HG03139 (cell line): ENCODE measurements around the gene ABCA3.

Source experiments
- ATAC-seq: cut with Tn5 transposase; IDR thresholded peaks from one replicate; pipeline ENCODE4 v1.9.1; 2021; ENCODE audit not compliant: unreplicated experiment

Gene ABCA3

DNA sequence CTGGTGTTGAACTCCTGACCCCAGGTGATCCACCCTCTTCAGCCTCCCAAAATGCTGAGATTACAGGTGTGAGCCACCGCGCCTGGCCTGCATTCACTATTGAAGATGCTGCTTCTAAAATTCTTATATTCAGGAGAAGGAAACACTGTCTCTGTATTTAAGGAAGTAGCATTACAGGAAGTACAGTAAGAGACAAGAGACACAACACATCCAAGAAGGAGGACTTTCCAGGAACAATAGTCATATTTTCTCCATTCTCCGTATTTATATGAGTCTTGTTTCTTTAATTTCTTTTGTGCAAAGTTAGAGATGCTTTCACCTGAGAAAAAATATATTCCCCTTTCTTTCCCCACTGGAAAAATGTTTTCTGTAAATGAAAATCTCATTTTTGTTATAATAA is 18.3 kb upstream of the ABCA3 start:
- ATAC-seq: no peak

DNA sequence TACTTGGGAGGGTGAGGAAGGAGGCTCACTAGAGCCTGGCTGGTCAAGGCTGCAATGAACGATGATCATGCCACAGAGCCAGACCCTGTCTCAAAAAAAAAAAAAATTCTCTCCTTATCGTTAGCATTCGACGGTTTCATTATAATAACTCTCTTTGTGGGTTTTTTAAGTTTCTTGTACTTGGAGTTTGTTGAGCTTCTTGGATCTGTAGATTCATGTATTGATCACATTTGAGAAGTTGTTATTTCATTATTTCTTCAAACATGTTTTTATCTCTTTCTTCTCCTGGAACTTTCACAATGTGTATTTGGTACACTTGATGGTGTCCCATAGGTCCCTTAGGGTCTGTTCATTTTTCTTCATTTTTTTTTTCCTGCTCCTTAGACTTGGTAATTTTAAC is 16.8 kb upstream of the ABCA3 start:
- ATAC-seq: no peak

DNA sequence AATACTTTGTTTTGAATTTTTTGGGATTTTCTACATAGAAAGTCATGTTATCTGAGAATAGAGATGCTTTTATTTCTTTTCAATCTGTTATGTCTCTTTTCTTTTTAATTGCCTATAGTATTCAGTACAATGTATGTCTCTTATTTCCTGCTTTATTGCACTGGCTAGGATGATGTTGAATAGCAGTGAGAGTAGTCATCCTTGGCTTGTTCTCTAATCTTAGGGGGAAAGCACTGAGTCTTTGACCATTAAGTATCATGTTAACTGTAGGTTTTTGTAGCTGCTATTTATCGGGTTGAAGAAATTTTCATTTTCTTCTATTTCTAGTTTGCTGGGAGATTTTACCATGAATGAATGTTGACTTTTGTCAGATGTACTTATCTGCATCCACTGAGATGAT is 10.0 kb upstream of the ABCA3 start:
- ATAC-seq: no peak

DNA sequence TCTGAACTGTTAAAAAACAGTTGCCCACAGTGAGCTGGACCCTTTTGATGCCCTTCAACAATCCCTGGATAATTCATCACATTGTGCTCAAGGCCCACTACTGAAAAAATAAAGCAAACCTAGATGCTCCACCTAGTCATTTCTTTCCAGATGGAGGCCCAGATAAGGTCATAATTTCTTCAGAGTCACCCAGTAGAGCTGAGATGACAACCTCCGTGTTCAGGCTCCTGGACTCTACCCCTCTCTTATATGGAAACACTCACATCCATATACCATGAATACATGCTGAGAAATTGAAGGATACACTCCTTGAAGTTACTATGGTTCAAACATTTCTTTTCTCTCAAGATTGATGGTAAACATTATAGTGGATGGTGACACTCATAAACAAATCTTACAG is 2.7 kb upstream of the ABCA3 start:
- ATAC-seq: no peak

DNA sequence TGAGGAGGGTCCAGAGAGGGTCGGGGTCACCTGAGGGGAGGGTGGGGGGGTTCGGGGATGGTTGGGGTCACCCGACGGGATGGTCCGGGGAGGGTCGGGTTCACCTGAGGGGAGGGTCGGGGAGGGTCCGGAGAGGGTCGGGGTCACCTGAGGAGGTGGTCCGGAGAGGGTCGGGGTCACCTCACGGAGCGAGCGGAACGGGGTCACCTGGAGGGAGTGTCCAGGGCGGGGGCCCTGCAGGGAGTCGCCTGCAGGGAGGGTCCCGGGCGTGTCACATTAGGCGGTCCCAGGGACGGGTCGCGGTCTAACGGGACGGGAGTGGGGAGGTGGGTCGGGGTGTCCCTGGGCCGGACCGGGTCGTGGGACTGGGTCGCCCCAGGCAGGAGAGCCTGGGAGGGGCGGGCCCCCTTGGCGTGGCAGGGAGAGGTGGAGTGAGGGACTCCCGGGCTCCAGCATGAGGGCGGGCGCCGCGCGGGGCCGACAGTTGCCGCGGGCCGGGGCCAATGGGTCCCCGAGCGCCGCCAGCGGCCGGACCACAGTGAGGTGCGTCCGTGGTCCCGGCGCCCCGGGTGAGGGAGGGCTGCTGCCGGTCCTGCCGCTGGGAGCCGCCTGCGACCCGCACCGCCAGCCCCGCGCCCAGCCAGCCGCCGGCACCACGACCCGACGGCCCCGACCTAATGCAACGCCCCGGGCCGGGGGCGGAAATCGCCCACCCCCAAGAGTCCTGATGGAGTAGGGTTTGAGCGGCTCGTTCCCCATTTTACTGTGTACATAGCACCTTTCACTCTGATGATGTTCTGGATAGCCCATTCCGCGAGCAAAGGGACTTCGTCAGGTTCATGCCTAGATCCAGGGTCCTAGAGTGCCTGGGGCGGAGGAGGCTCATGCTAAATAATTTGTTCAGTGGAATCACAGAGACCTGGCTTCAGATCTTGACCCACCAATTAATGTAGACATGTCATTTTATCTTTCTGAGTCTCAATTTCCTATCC is 1.2 kb upstream of the ABCA3 start:
- no peak for ATAC-seq

DNA sequence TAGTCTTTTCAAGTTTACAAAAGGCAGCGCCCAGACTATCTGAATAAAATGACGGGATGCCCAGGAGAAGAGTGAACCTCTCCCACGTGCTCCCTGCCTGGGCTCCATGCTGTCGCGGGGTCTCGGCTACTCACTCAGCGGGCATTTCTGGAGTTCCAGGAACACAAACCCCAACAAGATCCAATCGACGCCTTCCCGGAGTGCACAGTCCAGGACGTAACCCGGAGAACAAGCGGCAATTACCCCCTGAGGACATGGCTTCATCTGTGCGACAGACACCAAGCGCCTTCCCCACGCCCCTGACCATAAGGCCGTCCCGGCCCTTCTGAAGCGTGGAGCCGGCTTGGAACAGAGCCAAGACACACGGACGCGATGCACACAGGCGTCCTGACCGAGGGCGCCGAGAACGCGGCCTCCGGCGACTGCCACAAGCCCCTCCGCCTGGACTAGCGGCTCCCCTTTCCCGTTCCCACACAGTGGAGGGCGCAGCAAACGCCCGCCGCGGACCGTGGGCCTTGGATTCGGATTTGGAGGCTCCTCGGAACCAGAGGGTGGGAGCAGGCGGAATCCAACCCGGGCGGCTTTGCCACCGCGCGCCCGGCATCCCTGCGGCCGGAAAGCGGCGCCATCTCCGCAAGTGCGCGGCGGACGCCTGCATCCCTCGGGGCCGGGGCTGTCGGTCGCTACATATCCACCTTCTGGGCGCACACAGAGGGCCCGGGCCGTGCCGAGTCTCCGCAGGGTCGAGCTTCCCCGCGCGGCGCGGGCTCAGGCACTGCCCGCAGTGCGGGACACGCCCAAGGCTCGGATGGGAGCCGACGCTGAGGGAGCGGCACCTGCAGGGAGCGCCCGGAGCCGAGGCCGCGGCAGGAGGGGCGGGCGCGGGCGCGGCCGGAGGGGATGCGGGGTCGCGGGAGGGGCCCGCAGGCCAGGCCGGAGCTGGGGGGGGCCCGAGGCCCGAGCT is 725 bp downstream of the ABCA3 start:
- ATAC-seq: peak; percentile 25

DNA sequence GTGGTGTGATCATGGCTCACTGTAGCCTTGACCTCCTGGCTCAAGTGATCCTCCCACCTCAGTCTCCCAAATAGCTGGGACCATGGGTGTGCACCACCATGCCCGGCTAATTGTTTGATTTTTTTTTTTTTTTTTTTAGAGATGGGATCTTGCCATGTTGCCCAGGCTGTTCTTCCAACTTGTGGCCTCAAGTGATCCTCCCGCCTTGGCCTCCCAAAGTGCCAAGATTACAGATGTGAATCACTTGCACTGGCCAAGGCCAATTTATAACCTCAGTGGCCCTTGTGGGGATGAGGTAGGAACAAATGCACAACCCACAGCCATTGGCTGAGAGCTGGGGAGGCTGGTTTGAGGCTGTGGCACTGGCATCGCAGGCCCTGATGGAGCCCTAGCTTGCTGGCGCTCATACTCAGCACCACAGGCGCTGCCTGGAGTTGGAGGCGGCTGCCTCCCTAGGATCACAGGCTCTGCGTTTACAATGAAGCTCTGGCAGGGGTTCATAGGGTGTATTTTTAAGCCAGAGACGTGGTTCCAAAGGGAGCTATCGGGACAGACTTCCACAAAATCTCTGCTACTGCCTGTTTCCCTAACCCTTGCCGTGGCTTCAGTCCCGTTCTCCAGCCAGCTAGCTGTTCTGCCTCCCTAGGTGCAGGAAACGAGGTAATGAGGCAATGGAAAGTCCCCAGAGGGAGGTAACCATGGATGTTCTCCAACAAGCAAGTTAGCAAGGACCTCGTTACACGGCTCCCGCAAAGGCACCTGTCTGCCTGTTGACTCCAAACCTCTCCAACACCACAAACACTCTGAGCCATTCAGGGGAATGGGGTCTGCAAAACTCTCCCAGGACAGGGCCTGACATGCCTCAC is 2.9 kb downstream of the ABCA3 start:
- ATAC-seq: no peak

DNA sequence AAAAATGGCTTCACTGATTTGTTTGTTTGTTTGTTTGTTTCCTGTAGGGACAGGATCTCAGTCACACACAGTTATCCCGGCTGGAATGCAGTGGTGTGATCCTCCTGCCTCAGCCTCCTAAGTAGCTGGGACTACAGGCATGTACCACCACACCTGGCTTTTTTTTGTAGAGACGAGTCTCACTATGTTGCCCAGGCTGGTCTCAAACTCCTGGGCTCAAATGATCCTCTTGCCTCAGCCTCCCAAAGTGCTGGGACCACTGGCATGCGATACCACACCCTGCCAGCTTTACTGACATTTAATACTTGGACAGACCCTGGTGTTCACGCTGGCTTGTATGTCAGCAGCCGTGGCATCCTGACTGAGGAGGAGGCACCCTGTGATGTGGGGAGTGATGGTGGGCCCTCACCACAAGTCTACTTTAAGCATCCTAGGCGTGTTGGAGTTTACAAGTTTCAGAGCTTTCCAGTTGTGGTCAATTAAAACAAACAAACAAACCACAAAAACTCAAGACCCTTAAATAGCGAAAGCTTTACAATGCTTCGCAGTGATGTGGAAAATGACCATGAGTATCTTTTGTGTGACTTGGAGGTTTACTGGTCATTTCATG is 5.1 kb downstream of the ABCA3 start:
- no peak for ATAC-seq

DNA sequence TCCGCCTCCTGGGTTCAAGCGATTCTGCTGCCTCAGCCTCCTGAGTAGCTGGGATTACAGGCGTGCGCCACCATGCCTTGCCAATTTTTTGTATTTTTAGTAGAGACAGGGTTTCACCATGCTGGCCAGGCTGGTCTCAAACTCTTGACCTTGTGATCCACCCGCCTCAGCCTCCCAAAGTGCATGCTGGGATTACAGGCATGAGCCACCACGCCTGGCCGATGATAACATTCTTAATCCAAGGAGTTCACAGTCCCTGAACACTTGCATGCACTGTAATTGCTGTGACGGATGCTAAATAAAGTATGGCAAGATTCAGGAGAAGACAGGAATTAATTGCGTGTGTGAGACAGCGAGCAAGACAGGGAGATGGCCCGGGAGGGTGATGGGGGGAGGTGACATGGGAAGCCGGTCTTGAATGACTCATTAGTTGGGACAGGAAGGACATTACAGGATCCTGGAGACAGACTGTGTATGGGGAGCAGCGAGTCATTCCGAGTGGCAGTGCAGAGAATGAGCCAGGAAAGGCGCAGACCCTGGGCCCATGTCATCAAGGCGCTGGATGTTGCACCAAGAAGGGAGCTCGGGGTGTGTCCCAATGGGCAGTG is 6.7 kb downstream of the ABCA3 start:
- no peak for ATAC-seq

DNA sequence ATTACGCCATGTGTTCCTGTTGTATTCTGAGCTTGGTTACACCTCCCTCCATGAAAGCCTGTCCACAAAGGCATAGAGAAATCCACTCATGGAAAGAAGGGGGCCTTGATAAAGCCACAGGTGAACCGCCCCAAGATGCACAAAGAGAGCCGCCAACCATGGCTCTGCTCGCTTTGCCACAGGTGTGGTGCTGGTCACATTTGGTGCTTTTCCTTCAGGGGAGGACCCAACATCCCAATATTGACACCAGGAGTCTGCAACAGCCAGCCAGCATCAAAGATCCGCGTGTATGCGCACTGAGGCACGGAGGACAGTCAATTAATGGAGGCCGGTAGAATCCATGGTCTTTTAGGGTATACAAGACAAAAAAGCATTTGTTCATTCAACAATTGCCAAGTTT is 7.3 kb downstream of the ABCA3 start:
- ATAC-seq: no peak

DNA sequence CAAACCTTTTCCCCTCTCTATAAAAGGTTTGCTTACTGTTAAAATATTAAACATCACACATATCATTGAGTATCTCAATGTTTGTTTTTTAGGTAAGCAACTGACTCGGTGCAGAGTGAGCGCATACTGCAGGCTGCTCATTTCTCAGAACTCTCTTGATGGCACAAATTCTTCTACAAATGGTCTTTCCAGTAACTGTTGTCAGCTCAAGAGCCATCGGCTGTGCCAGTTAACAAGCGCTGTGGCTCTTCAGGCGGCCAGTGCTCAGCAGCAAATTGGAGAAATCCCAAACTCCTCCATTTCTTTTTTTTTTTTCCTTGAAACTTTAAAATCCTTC is 8.6 kb downstream of the ABCA3 start:
- no peak for ATAC-seq

DNA sequence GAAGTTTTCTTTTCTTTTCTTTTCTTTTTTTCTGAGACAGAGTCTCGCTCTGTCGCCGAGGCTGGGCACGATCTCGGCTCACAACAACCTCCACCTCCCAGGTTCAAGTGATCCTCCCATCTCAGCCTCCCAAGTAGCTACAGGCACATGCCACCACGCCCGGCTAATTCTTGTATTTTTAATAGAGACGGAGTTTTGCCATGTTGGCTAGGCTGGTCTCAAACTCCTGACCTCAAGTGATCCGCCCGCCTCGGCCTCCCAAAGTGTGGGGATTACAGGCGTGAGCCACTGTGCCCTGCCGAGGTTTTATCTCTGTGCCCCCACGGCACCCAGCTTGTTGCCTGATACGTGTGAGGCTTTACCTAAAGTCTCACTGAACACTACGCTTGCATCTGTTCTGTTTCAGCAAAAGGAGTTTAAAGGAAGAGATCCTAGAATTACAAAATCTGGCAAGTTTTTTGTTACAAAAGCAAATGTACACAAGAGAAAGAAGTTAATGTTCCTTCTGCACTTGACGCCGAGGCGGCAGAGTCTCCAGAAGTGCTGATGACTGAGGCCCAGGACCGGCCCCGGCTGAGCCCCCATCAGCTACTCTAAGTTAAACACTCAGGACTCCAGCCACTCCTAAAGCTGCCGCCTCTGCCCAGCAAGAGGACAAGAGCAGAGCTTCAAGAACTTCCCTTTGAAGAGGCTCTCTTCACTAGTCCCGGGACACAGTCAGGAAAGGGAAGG is 9.2 kb downstream of the ABCA3 start:
- ATAC-seq: no peak

DNA sequence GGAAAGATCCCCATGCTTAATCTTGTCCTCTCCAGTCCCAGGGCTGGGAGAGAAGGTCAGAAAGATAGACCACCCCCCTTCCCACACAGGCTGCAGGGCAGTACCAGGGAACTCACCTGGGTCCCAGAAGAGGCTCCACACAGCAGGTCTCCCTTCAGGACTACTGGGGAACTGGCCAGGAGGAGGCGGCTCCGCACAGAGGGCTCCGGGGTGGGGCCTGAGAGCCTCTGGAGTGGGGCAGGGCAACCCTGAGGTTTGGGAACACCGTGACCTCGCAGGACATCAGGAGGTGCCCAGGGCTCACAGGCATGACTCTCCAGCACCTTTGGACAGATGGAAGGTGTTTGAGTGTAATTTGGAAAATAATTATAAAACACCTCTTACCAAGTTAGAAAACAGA is 11.0 kb downstream of the ABCA3 start:
- ATAC-seq: no peak

DNA sequence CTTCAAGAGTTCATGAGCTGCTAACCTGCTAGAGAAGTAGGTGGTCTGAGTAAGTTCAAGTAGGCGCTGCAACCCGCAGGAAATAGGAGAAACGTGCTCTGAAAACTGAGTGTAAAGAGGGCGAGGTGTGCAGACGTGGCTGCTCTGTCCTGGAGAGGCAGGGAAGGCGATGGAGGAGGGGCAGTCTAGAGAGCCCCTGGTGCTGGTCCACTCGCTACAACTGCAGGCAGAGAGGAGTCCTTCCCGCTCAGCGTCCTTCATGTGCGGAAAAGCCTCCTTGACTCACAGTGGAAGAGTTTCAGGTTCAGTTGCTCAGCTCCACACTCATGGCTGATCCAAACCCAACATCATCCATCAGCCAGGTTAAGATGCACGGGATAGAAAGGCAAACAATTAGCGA is 12.1 kb downstream of the ABCA3 start:
- ATAC-seq: no peak

DNA sequence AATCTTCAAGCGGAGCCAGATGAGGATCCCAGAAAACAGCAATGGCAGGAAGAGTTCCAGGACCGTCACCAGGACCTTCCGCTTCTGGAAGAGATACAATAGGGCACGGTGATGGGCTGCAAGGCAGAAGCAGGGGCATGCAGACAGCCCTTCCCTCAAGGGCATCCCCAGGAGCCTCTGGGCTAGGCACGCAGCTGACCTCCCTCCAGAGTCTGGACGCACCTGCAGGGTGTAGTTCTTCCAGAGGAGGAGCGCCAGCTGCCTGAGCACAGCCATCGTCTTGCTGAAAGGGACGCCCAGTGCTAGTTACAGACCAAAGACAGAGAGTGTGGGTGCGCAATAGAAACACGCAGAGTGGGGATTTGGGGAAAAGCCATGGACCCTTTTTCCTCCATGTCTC is 14.3 kb downstream of the ABCA3 start:
- no peak for ATAC-seq

DNA sequence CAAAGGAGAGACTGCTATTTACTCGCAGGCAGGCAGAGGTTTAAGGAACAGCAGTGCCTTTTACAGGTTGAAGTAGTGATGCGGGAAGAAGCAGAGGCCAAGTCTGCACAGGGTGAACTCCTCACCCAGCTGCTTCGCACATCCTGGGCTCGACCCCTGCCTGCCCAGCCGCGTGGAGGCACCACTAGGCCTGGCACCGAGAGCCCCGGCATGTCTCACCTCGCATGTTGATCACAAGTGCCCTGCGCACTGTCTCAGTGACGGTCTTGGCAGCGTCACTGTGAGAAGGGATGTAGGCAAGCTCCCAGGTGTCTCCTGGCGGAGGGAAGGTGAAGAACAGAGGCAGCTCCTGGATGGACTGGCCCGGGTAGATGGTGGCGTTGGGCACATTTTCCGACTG is 14.7 kb downstream of the ABCA3 start:
- no peak for ATAC-seq

DNA sequence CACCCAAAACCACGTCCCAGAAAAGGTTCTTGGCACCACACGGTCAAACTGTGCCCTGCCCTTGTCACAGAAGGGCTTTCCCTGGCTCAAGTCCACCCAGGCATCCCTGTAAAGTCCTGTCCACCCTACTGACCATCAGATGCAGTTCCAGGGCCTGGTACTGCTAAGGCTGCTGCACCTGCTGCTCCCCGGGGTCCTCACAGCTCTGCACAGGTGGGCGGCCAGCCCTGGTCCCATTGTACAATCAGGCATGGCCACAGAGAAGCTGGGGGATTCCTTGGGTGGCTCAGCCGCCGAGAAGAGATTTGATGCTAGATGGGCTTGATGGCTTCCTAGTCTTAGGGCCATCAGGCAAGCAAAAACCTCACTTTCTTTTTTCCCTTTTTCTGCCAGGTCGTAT is 15.3 kb downstream of the ABCA3 start:
- no peak for ATAC-seq

DNA sequence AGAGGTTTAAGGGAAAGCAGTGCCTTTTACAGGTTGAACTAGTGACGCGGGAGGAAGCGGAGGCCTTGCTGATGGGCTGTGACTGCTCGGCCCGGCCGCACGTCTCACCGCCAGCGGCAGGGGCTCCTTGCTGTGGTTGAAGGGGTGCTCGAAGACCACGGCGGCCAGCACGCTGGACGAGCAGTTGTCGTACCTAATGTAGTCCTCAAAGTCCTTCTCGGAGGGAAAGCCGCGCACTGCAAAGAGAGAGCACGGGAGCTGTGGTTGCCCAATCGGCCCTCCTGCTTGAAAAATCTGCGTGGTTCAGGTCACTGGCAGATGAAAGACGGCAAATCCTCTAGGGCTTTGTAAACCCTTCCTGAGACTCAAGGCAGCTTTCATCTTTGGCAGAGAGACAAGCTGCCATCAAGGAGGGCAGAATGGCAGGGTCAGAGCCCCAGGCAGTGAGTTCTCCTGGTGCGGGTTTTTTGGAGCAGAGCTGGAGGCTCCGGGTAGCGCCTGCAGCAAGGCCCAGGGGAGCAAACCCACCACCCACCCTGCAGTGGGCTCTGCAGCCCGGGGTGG is 16.1 kb downstream of the ABCA3 start:
- no peak for ATAC-seq

DNA sequence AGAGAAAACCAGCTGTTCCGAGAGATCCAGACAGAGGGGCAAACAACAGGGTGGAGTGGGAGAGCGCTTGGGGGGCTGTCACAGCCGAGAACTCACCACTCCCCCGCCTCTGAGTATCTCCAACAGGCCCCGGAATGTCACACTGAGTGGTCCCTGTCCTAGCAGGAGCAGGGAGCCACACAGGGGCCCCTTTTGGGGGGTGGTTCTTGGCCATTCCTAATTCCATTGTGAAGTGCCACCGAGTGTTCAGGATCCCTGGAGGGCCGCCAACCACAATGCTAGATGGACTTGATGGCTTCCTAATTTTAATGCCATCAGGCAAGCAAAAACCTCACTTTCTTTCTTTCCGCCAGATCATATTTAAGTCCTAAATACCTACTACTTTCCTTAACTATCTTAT is 16.8 kb downstream of the ABCA3 start:
- no peak for ATAC-seq
